MM.1S (cell line): ENCODE data around the gene ZNF687.

ENCODE experiments used
- CTCF ChIP-seq: fragments of 300-600 bp; sonication (generic); IDR thresholded peaks from 2 replicates; pipeline ENCODE4 v1.5.1; 2016; ENCODE audit warnings: antibody characterized with exemption, low read length, mixed read lengths
- EZH2 ChIP-seq: fragments of 300-600 bp; sonication (generic); optimal IDR thresholded peaks from 2 replicates; pipeline ENCODE3; 2017; ENCODE audit warnings: low read depth, mild to moderate bottlenecking, antibody characterized with exemption, low read length, mixed read lengths

GRCh38 chr1:151266821-151267220 is 15.3 kb upstream of the ZNF687 start:
- TF ChIP-seq EZH2 (no peak), CTCF (no peak)
